Coronary artery (tissue), 2 donors: Measurements from ENCODE around the gene CLPTM1L.

Experiments used
- DNase-seq: peaks from one replicate; pipeline ENCODE4 v3.0.0-alpha.2; 2017; ENCODE audit warnings: low spot score
- H3K27ac ChIP-seq, 2 donors: fragments of 200-600 bp; sonication (generic); one replicate each; pipeline ENCODE4 v1.5.1; 2016 to 2019
- H3K4me3 ChIP-seq: fragments of 200-600 bp; sonication (generic); 2 replicates; pipeline ENCODE4 v1.5.1; 2016; ENCODE audit warnings: mild to moderate bottlenecking, moderate library complexity
- CTCF ChIP-seq: fragments of 200-600 bp; sonication (generic); IDR thresholded peaks from one replicate; pipeline ENCODE4 v1.5.1; 2019; ENCODE audit warnings: antibody characterized with exemption

Gene CLPTM1L

GRCh38 chr5:1270426-1270825 lies 74.5 kb downstream of the CLPTM1L start:
- H3K27ac ChIP-seq = no peak overlapping the region
- H3K4me3 ChIP-seq = no peak overlapping the region
- no peak for DNase-seq
- TF ChIP-seq CTCF = no peak

- no peak overlapping the region for H3K4me3 ChIP-seq
- no peak for DNase-seq
- H3K27ac ChIP-seq = no peak overlapping the region
- no peak for TF ChIP-seq CTCF
These were observed 76.2 kb downstream of the CLPTM1L start for GRCh38 chr5:1268666-1269065.

GRCh38 chr5:1268056-1268455 lies 76.8 kb downstream of the CLPTM1L start:
- DNase-seq = no peak
- Histone ChIP-seq H3K27ac (no peak overlapping the region), H3K4me3 (no peak overlapping the region)
- no peak for TF ChIP-seq CTCF
